Esophagus muscularis mucosa (tissue), 3 donors: Measurements from ENCODE around the gene TOM1L1.

Experiments
- POLR2A ChIP-seq: fragments of 450-650 bp; IDR thresholded peaks from one replicate; pipeline ENCODE4 v1.6.1; 2017; ENCODE audit warnings: antibody characterized with exemption, moderate library complexity, mild to moderate bottlenecking, low read depth
- TF ChIP-seq, protein P1 (sequence below), 3 experiments: fragments of 200-600 bp in 2 of 3; fragments of 450-650 bp in 1 of 3; sonication (generic) in 2 of 3; IDR thresholded peaks; one replicate each; pipeline ENCODE4 v1.5.1; 2017 to 2019; ENCODE audit warnings: antibody characterized with exemption in 3 of 3, mild to moderate bottlenecking in 2 of 3, moderate library complexity in 1 of 3

DNA sequence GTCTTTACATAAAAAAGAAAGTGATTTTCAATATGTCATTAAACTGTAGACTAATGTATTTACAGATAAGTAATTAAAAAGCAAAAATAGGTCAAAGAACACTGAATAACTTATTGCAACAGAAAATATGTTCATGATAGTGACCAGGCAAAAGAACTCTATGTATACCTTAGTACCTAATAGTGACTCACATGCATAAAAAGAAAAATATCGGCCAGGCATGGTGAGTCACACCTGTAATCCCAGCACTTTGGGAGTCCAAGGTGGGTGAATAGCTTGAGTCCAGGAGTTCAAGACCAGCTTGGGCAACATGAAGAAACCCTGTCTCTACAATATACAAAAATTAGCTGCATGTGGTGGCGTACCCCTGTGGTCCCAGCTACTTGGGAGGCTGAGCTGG lies 33.0 kb upstream of the TOM1L1 start:
- TF ChIP-seq, protein P1, sequence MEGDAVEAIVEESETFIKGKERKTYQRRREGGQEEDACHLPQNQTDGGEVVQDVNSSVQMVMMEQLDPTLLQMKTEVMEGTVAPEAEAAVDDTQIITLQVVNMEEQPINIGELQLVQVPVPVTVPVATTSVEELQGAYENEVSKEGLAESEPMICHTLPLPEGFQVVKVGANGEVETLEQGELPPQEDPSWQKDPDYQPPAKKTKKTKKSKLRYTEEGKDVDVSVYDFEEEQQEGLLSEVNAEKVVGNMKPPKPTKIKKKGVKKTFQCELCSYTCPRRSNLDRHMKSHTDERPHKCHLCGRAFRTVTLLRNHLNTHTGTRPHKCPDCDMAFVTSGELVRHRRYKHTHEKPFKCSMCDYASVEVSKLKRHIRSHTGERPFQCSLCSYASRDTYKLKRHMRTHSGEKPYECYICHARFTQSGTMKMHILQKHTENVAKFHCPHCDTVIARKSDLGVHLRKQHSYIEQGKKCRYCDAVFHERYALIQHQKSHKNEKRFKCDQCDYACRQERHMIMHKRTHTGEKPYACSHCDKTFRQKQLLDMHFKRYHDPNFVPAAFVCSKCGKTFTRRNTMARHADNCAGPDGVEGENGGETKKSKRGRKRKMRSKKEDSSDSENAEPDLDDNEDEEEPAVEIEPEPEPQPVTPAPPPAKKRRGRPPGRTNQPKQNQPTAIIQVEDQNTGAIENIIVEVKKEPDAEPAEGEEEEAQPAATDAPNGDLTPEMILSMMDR (IDR thresholded peaks at IDR 0.05) = no peak
- no peak for TF ChIP-seq POLR2A
